Brain microvascular endothelial cell (primary cell): ENCODE data around the gene TRPM6.

Experiments used
- DNase-seq: peaks from one replicate; pipeline ENCODE4 v3.0.0-alpha.2; 2020
- H3K27ac ChIP-seq: fragments of 250-450 bp; sonication (Bioruptor Pico); 2 replicates; pipeline ENCODE4 v1.5.1; 2020; ENCODE audit warnings: mild to moderate bottlenecking, moderate library complexity
- H3K27me3 ChIP-seq: fragments of 250-450 bp; sonication (Bioruptor Pico); replicated peaks from 2 replicates; pipeline ENCODE4 v1.5.1; 2020; ENCODE audit warnings: mild to moderate bottlenecking
- H3K36me3 ChIP-seq: fragments of 250-450 bp; sonication (Bioruptor Pico); replicated peaks from 2 replicates; pipeline ENCODE4 v1.5.1; 2020; ENCODE audit warnings: mild to moderate bottlenecking
- H3K4me3 ChIP-seq: 2 replicates; pipeline ENCODE4 v1.5.1; 2011; ENCODE audit warnings: low read depth, mild to moderate bottlenecking, control low read depth, low read length, moderate library complexity
- CTCF ChIP-seq: IDR thresholded peaks from 2 replicates; pipeline ENCODE4 v1.5.1; 2011; ENCODE audit warnings: low read depth, mild to moderate bottlenecking, moderate library complexity, low read length, control low read depth, inconsistent platforms; ENCODE audit errors: missing control alignments
- in situ Hi-C: cut with HindIII; loops from 2 replicates; pipeline ENCODE4 v1.10.0; 2017; ENCODE audit warnings: low sequenced_read_pairs, low pct_ligation_motif_present

TRPM6 gene

DNA sequence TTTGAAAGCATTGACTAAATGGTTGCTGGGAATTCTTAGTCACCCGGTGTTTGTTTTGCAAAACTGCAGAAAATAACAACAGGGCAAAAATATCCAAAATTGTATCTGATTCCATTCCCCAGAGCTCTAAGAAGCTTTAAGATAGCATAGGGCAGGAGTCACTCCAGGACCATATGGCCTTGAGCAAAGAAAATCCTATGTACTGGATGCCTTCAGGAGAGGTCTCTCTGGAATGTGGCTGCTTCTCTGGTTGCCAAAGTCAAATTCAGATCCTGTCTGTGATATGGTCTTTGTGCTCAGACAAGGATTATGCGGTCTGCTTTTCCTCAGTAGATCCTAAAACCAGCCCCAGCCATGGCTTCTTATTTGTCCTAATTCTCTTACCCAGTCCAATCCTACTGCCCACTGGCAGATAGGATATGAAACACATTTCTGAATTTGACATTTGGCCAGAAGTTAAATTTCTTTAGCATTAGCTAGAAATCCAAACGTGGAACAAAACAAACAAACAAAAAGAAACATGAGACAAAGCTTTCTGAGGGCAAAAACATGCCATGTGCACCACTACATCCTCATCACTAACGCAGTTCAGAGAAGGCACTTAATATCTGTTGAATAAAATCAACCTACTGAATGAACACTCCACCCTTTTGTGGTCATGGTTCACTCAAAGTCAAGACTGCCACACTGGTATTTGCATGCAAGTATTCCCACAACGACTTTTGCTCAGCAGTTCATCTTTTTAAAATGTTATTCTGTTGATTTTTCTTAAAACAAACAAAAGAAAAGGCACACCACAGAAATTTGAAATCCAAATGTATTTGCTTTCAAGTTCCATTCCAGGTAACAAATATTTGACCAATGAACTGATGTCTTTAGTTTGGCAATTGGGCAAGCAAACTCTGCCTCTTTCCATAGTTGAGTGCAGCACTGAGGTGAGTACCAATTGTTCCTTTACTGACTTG lies 165.7 kb downstream of the TRPM6 start:
- no peak for DNase-seq
- H3K36me3 ChIP-seq, result no peaks in the 10 kb centered on the region
- H3K27me3 ChIP-seq, result no peaks in the 10 kb centered on the region
- no peak overlapping the region for H3K4me3 ChIP-seq
- in situ Hi-C loops, result no loop called here
- no peak overlapping the region for H3K27ac ChIP-seq
- no peak for TF ChIP-seq CTCF

DNA sequence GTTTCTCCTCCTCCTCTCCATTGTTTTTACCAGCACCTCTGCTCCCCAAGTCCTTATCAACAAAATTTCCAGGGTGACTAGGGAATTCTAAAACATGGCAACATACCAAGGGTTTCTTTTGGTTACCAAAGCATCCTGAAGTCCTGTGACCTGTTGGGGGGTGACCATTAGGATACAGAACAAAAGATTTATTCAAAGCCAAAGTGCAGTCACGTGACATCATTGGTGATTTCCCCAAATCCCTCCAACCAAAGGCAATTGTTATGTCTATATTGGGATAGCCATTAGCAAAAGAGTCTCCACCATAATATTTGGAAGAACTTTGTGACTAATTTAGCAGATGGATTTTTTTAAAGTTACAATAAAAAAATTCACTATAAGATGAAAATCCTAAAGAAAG lies 168.4 kb downstream of the TRPM6 start:
- in situ Hi-C loops, result no loop called here
- no peak for DNase-seq
- Histone ChIP-seq H3K27me3 (no peaks in the 10 kb centered on the region), H3K4me3 (no peak overlapping the region), H3K27ac (no peak overlapping the region), H3K36me3 (no peaks in the 10 kb centered on the region)
- no peak for TF ChIP-seq CTCF

DNA sequence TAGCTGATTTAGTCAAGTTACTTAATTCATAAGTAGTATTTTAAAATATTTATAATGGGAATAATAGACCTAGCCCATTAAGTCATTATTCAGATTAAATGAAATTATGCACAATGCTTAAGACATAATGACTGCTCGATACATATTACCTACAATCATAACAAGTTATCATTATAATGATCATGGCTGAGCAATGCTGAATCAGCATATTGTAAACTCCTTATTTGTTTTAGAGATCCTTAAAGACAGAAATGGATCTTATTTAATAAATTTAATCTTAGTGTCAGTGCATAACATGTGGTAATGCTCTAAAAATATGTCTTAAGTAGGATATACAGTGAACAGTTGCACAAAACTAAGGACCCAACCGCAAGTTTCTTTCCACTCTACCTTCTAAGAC lies 169.0 kb downstream of the TRPM6 start:
- TF ChIP-seq CTCF, result no peak
- in situ Hi-C loops, result no loop called here
- no peak for DNase-seq
- Histone ChIP-seq H3K4me3 (no peak overlapping the region), H3K27ac (no peak overlapping the region), H3K36me3 (no peaks in the 10 kb centered on the region), H3K27me3 (no peaks in the 10 kb centered on the region)

- no peak overlapping the region for H3K4me3 ChIP-seq
- no peaks in the 10 kb centered on the region for H3K27me3 ChIP-seq
- in situ Hi-C loops, result no loop called here
- H3K36me3 ChIP-seq, result no peaks in the 10 kb centered on the region
- no peak for DNase-seq
- H3K27ac ChIP-seq, result no peak overlapping the region
- TF ChIP-seq CTCF, result no peak
These were observed 176.4 kb downstream of the TRPM6 start for GRCh38 chr9:74711341-74711740.

DNA sequence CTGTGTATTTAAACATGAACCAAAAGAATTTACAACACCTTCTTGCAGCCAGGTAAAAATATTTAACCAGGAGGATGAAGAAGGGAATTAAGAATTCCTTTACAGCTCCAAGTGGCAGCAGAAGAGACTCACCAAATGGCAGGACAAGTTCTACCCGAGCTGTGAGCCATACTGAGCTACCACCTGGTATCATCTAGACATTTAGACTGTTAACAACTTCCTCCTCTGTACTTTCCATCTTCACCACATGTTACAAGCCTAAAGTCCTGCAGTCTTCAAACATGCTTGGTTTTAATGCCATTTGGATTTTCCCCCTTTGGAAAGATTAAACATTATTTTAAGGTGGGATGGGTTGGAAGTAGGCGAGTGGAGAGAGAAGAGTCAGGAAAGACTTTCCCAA lies 190.2 kb downstream of the TRPM6 start:
- Histone ChIP-seq H3K4me3 (no peak overlapping the region), H3K27ac (no peak overlapping the region), H3K27me3 (no peaks in the 10 kb centered on the region), H3K36me3 (no peaks in the 10 kb centered on the region)
- no peak for TF ChIP-seq CTCF
- in situ Hi-C loops, result no loop called here
- no peak for DNase-seq
